Heart left ventricle (tissue), 16 donors: ENCODE measurements around the gene CASP4. TPM values are rescaled to one million over a fixed set of nuclear protein-coding genes. Genes with fewer than 3 reads are reported as not detected.

Experiments used
- ATAC-seq, 4 donors: fragments of 200-7000 bp; cut with Tn5 transposase; one replicate each; pipeline ENCODE4 v1.9.1; 2020 to 2022; ENCODE audit warnings: moderate library complexity in 4 of 4, mild to moderate bottlenecking in 3 of 4, moderate number of reproducible peaks in 1 of 4
- DNase-seq, 5 donors: peaks; one replicate each; pipeline ENCODE4 v3.0.0-alpha.2; 2020
- H3K27ac ChIP-seq, 12 donors: fragments of 200-600 bp; sonication (generic) in 4 of 12; one replicate each; pipeline versions ENCODE4 v1.5.0 to v1.8.0; 2016 to 2022; ENCODE audit warnings: mild to moderate bottlenecking in 2 of 12
- H3K27me3 ChIP-seq, 9 donors: fragments of 200-600 bp; sonication (generic) in 2 of 9; one replicate each; pipeline versions ENCODE4 v1.5.1 to v1.8.0; 2016 to 2022; ENCODE audit warnings: mild to moderate bottlenecking in 3 of 9
- H3K36me3 ChIP-seq, 9 donors: fragments of 200-600 bp; sonication (generic) in 2 of 9; one replicate each; pipeline versions ENCODE4 v1.5.0 to v1.8.0; 2018 to 2022; ENCODE audit warnings: mild to moderate bottlenecking in 2 of 9
- H3K4me1 ChIP-seq, 12 donors: fragments of 200-600 bp; sonication (generic) in 4 of 12; one replicate each; pipeline versions ENCODE4 v1.5.0 to v1.8.0; 2016 to 2022; ENCODE audit warnings: mild to moderate bottlenecking in 3 of 12
- H3K4me3 ChIP-seq, 12 donors: fragments of 200-600 bp; sonication (generic) in 4 of 12; one replicate each; pipeline versions ENCODE4 v1.5.0 to v1.8.0; 2017 to 2022; ENCODE audit warnings: mild to moderate bottlenecking in 9 of 12, moderate library complexity in 4 of 12
- H3K9me3 ChIP-seq, 12 donors: fragments of 200-600 bp; sonication (generic) in 4 of 12; one replicate each; pipeline versions ENCODE4 v1.5.0 to v1.8.0; 2016 to 2022; ENCODE audit warnings: mild to moderate bottlenecking in 1 of 12
- CTCF ChIP-seq, 12 donors: fragments of 200-600 bp; sonication (generic) in 4 of 12; IDR thresholded peaks; one replicate each; pipeline versions ENCODE4 v1.5.0 to v1.8.0; 2018 to 2022; ENCODE audit warnings: antibody characterized with exemption in 12 of 12, mild to moderate bottlenecking in 5 of 12
- POLR2A ChIP-seq, 2 donors: fragments of 450-650 bp; IDR thresholded peaks; one replicate each; pipeline ENCODE4 v1.6.1; 2017; ENCODE audit warnings: antibody characterized with exemption in 2 of 2, mild to moderate bottlenecking in 2 of 2, moderate library complexity in 2 of 2
- WGBS, 4 donors: extraction: QIAGEN DNeasy Blood & Tissue Kit in 2 of 4; methylation state at CpG; one replicate each; pipeline versions ENCODE4 v1.1.5 to v1.1.7; 2013 to 2018; 5-methylcytosine and 5-hydroxymethylcytosine counted together
- intact Hi-C, 10 donors: fragments of 100-400 bp; cut with DNase I; formaldehyde crosslinking; loops; one replicate each; pipeline versions ENCODE4 v1.11.1 to v1.14.2; 2022
- polyA plus RNA-seq, 2 donors: library from polyadenylated mRNA; stranded (reverse); fragments of 200-250 nt; gene quantifications; one replicate each; pipeline ENCODE4 v1.2.3, GENCODE V29; 2013
- total RNA-seq, 9 donors: library from RNA; depleted of rRNA in 2 of 9; stranded (reverse); fragments of >200 nt in 2 of 9; fragmentation: NEBNext Ultra II Directional in 3 of 9; extraction: Animal tissue kit (Norgen Biotek cat#: 25700) in 3 of 9; gene quantifications; one replicate each; pipeline versions ENCODE4 v1.1.0 to v1.2.4, GENCODE V29; 2016 to 2023
- donor health status: ischemic (EF 13 %, LVEDD 7.1; RV severe dilation, severe dysfunction).
- donor health status: healthy with polysubstance abuse.
- donor health status: DM: no; HTN: yes; CAD: no.
- donor health status: DM: no; HTN: no; CAD: no.
- donor health status: ischemic (EF 25% LVEDD 6.9; RV normal size, moderate dysfunction).
- donor health status: ischemic (EF 25% LVEDD 5.7; RV mildly dilated, moderate dysfunction).
- donor health status: healthy.
- donor health status: DM: yes; HTN: yes; CAD: no.
- donor health status: ischemic (EF 35%, LVEDD 5.7; RV mildly dilated, moderate dysfunction).
- donor health status: nonischemic (EF 11% LVEDD 7.7; RV severe dilation, severe dysfunction).
- donor health status: DM: yes; HTN: yes; CAD: no.
- donor health status: PGD.
- donor health status: ischemic (EF 29% LVEDD 5.4; RV normal size, mild dysfunction).
- donor health status: nonischemic (EF 23%, LVEDD 6.1; RV moderate dilation, normal function).

The CASP4 gene
- total and polyA plus RNA-seq, 11 donors: 7.6 to 74.5 (median 11.2) TPM

- H3K27me3 ChIP-seq: no peaks in the 10 kb centered on the region
- H3K36me3 ChIP-seq: no peaks in the 10 kb centered on the region
- peak in 2 of 4 donors; percentile 28 to 29 for ATAC-seq
- intact Hi-C loops: no loop called here
- H3K27ac ChIP-seq: peak overlapping the region in 11 of 12 donors; percentile 38 to 82 (median 63)
- peaks cover 0 to 29% (median 7%) of the 10 kb centered on the region in 12 donors for H3K4me1 ChIP-seq
- no peak for DNase-seq
- 28 to 40% (median 34%) methylated on average over 3 to 4 of the region's 4 CpGs for WGBS, 4 donors
- H3K4me3 ChIP-seq: peak overlapping the region in 11 of 12 donors; percentile 27 to 60 (median 48)
- H3K9me3 ChIP-seq: no peaks in the 10 kb centered on the region
- TF ChIP-seq CTCF (IDR thresholded peaks at IDR 0.05) (no peak), POLR2A (IDR thresholded peaks at IDR 0.05) (no peak)
Measured at GRCh38 chr11:104917271-104918112, 50.9 kb downstream of the CASP4 start.

GRCh38 chr11:104916442-104916841 lies 51.9 kb downstream of the CASP4 start:
- intact Hi-C loops: no loop called here
- Histone ChIP-seq H3K27me3 (no peaks in the 10 kb centered on the region), H3K27ac (peak overlapping the region in 7 of 12 donors; percentile 14 to 82 (median 36)), H3K4me3 (peak overlapping the region in 6 of 12 donors; percentile 45 to 60 (median 56)), H3K36me3 (no peaks in the 10 kb centered on the region), H3K4me1 (peaks cover 0 to 29% (median 7%) of the 10 kb centered on the region in 12 donors), H3K9me3 (no peaks in the 10 kb centered on the region)
- no peak for TF ChIP-seq POLR2A (IDR thresholded peaks at IDR 0.05)
- no peak for TF ChIP-seq CTCF (IDR thresholded peaks at IDR 0.05)
- ATAC-seq (peak in 1 of 4 donors; percentile 13), DNase-seq (no peak)

- no peak for TF ChIP-seq CTCF (IDR thresholded peaks at IDR 0.05)
- H3K27ac ChIP-seq: no peak overlapping the region
- H3K27me3 ChIP-seq: no peaks in the 10 kb centered on the region
- ATAC-seq (no peak), DNase-seq (no peak)
- intact Hi-C loops: no loop called here
- H3K9me3 ChIP-seq: no peaks in the 10 kb centered on the region
- no peak overlapping the region for H3K4me3 ChIP-seq
- peaks cover 0 to 14% (median 4%) of the 10 kb centered on the region in 12 donors for H3K4me1 ChIP-seq
- peaks cover 0 to 16% (median 0%) of the 10 kb centered on the region in 9 donors for H3K36me3 ChIP-seq
- WGBS, 4 donors: 90 to 93% (median 92%) methylated on average over 3 of the region's 3 CpGs
Measured at GRCh38 chr11:104912102-104912501, 56.3 kb downstream of the CASP4 start.

GRCh38 chr11:104908186-104908531 lies 60.2 kb downstream of the CASP4 start:
- WGBS, 4 donors: 88 to 98% (median 95%) methylated on average over 3 of the region's 3 CpGs
- Histone ChIP-seq H3K36me3 (peaks cover 0 to 34% (median 0%) of the 10 kb centered on the region in 9 donors), H3K27me3 (no peaks in the 10 kb centered on the region), H3K9me3 (no peaks in the 10 kb centered on the region), H3K4me3 (no peak overlapping the region), H3K4me1 (no peaks in the 10 kb centered on the region), H3K27ac (no peak overlapping the region)
- intact Hi-C loops: no loop called here
- no peak for TF ChIP-seq POLR2A (IDR thresholded peaks at IDR 0.05)
- TF ChIP-seq CTCF (IDR thresholded peaks at IDR 0.05): no peak
- DNase-seq (no peak), ATAC-seq (no peak)
